ENCODE data around the gene MITD1.
A peak's percentile ranks its signal among the peaks of the same experiment; 100 is the strongest.
"Not testable (repeated sequence)": the region's sequence is repeated elsewhere in the genome, so short reads cannot be mapped to it uniquely, and the experiment has no call there.

The MITD1 gene

DNA sequence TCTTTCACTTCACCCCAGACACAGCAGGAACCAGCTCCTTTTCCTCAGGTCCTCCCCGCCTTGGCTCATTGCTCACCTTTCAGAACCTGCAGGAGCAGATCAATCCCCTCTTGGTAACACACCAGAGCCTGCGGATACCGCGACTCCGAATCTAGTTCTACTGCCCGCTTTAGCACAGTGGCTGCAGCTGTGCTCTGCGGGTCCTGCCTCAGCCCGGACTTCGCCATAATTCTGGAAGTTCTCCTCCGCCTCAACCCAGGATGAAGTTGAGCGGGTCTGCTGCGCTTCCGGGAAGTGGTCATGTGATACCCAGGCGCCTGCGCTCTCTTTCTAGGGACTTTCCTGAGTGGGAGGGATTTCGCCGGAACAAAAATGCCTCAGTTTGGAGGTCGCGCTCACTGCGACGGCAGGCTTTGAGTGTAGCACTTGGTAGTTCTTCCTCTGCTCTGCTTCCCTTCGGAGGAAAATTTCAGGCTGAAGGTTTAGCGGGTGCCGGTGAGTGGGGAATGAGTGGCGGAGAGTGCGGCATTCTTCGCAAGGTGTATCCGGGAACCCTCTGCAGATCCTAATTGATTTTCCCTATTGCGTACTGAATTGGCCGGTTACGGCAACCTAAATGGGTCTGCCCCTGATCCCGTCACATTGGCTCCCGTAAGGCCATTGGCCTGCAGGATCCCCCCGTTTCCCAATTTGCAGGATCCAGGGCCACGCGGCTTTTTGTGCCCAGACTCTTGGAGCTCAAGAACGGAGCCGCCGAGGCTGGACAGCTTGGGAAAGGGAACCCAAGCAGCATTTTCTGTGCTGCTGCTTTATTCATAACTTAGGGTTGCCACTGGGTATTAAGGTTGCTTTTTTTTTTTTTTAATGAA lies at the start of gene MITD1, which contains the start of gene MRPL30:
MITD1 (minus strand) TSS at position 304 of the 869 bp plus-strand sequence; CDS start at position 227, 77 bp downstream.
MRPL30 (plus strand) TSS at position 430 of the 869 bp plus-strand sequence. CDS start 5,020 bp downstream, outside the sequence.
- peak; percentile 68 to 79 for DNase-seq (ENCODE audit: low read depth in 1 of 2, low spot score in 1 of 2)

DNA sequence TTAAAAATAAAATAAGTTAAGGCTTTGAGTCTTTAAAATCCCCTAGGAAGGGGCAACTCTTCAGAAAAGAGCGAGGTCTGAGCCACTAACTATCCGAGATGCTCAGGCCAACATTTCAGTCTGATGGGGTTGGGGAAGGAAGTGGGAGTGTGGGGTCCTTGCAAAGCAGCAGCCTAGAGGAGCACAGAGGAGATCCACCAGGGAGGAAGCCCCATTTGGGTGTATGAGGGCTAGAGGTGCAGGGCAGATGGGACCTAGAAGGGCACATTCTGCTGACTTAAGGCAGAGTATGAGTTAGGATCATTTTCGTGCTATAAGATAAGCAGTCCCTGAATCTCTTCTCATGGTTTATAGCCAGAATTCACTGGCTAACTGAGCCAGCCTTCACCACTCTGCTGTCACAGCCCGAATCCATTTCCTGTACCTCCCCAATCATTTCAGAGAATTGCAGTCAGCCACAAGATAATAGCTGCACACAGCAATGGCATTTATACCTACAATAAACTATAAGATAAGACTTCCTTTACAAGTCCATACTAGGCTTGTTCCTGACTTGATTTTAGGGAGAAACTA lies 37.2 kb upstream of the MITD1 start:
- no peak for DNase-seq (ENCODE audit: low read depth in 1 of 2, low spot score in 1 of 2)

DNA sequence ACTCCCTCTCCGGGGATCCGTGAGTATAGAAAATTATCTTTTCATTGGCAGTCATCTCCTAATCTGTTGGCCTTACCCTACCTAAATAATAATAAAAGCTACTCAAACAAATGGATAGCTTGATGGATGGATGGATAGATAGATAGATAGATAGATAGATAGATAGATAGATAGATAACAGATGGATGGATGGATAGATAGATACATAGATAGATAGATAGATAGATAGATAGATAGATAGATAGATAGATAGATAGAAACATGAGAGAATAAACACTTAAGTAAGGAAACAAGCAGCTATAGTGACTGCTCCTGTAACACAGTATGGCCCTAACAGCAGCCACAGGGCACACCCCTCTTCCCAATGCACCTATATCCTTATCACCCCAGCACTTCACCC lies 35.2 kb upstream of the MITD1 start:
- no peak for DNase-seq (ENCODE audit: low read depth in 1 of 2, low spot score in 1 of 2)

DNA sequence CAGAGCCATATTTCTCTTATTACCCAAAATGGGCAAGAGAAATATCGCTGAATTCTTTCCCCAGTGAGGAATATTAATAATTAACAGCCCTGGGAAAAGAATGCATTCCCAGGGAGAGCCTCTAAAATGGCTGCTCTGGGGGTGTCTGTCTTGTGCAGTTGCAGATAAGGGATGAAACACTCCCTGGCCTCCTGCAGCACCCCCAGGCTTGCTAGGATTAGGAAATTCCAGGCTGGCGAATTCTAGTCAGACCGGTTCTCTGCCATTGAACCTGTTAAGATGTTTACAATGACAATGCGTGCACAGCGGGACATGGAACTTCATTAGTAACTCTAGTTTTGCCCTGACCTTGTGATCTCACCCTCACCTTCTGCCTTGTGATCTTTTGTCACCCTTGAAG lies 24.6 kb upstream of the MITD1 start:
- no peak for DNase-seq (ENCODE audit: low read depth in 1 of 2, low spot score in 1 of 2)

DNA sequence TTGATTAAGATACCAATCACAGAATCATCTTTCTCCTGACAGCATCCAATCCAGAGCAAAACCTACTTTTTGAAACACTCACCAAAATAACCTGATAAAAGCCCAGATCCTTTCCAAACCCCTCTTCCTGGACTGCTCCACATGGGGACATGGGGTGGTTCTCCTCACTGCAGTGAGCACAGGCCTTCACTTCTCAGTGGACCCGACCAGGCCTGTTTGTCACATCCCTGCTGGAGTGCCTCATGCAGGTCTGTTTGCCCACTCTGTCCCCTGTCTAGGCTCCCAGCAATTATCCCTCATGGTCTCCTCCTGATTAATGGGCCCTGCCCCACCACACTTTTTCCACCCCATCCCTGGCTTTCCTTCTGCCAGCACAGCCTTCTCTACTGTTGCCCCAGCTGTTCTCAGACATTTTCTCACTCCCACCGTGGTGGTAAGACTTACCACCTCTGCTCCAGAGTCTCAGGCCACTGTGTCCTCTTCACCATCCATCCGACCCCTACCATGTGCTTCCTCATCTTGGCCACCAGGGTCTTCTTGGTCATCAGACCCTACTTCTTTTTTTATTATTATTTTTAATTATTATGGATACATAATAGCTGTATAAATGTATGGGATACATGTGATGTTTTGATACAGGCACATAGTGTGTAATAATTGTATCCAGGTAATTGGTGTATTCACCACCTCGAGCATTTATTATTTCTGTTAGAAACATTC lies 21.3 kb upstream of the MITD1 start:
- no peak for DNase-seq (ENCODE audit: low read depth in 1 of 2, low spot score in 1 of 2)

DNA sequence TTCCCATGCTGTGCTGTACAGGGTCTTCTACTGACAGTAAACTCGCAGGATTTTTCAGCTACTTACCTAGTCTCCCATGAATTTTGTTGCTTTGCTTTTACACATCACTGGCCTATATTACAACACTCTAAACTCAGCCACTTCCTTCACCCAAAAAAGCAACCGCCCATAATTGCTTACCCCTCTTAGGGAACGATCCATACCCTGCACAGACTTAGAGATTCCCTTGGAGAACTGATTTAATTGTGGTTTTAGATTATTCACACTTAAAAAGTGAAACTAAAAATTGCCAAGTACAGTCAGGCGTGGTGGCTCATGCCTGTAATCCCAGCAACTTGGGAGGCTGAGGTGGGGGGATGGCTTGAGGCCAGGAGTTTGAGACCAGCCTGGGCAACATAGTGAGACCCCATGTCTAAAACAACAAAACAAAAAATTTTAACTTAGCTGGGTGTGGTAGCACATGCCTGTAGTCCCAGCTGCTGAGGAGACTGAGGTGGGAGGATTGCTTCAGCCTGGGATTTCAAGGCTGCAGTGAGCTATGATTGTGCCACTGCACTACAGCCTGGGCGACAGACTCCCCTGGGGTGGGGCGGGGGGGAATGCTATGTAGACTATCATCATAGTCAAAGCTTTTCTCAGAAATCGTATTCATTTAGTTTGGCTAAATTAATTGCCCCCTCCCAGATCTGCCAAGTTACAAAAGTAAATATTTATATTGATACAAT lies 19.4 kb upstream of the MITD1 start:
- no peak for DNase-seq (ENCODE audit: low read depth in 1 of 2, low spot score in 1 of 2)

DNA sequence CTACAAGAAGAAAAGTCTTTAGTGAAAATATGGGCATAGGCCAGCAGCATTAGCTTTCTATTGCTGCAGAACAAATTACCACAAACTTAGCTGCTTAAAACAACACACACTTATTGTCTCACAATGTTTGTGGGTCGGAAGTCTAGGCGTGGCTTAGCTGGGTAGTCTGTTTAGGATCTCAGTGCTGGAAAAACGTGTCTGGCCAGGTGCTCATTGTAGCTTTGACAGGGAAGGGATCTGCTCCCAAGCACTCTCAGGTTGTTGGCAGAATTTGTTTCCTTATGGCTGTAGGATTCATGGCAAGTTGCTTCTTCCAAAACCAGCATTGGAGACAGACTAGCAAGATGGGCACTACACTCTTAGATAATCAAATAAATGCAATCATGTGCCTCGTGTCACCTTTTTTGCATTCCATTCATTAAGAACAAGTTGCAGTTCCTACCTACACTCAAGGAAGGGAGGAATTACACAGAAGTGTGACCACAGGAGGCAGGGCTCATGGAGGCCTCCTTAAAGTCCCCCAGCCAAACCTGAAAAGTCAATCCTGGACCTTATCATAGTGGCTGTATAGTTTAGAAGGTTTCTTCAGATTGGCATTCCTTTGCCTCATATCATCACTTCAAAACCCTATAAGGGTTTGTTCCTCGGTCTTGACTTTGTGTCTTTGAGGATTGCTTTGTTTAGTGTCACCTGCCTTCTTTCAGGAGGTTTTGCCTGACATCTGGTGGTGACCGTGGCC lies 17.4 kb upstream of the MITD1 start:
- no peak for DNase-seq (ENCODE audit: low read depth in 1 of 2, low spot score in 1 of 2)

DNA sequence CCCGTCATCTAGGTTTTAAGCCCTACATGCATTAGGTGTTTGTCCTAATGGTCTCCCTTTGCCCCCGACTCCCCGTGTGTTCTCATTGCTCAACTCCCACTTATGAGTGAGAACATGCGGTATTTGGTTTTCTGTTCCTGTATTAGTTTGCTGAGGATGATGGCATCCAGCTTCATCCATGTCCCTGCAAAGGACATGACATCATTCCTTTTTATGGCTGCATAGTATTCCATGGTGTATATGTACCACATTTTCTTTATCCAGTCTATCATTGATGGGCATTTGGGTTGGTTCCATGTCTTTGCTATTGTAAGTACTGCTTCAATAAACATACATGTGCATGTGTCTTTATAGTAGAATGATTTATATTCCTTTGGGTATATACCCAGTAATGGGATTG lies 11.5 kb upstream of the MITD1 start:
- not testable (repeated sequence) for DNase-seq (ENCODE audit: low read depth in 1 of 2, low spot score in 1 of 2)

DNA sequence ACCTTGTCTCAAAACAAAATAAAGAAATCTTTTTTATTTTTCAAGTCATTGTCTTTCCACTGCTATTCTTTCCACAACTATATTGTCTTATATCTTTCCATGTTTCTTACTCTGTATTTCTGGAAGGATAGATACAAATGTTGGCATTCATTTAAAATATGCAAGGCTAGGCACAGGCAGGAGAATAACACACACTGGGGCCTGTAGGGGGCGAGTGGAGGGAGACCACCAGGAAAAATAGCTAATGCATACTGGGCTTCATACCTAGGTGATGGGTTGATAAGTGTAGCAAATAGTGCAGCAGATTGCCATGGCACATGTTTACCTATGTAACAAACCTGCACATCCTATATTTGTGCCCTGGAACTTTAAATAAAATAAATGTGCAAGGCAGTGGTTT lies 9.7 kb upstream of the MITD1 start:
- DNase-seq (ENCODE audit: low read depth in 1 of 2, low spot score in 1 of 2): no peak

DNA sequence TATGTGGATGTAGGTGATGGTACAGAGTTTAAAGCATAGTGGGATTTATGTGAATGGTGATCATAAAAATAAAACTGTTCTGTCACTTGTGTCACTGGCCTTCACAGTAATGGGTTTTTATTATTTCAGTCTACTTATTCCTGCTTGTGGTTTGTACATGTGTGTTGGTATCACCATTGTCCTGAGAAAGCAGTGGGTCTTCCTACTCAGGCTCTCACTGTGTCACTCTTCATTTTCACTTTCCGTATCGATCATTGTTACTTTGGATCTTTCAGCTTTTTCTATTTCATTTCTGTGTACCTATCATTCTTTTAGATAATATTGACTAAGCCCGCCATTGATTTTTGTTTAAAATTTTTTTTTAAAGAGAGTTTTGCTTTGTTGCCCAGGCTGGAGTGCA lies 7.5 kb upstream of the MITD1 start:
- no peak for DNase-seq (ENCODE audit: low read depth in 1 of 2, low spot score in 1 of 2)

DNA sequence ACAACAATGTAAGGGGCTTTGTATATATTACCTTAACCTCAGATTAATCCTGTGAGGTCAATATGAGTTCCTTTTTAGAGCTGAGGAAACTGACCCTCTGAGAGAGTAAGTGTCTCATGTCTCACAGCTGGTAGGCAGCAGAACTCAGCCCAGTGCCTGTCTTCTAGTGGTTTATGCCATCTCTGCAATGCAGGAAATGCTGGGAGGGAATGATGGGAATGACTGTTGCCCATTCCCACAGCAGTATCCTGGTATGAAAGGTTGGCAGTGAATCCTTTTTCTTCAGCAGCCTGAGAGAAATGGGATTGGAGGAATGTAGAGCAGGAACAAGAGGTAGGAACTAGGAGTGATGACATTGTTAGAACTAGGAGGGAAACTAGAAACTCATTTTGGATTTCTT lies 6.2 kb upstream of the MITD1 start:
- no peak for DNase-seq (ENCODE audit: low read depth in 1 of 2, low spot score in 1 of 2)

DNA sequence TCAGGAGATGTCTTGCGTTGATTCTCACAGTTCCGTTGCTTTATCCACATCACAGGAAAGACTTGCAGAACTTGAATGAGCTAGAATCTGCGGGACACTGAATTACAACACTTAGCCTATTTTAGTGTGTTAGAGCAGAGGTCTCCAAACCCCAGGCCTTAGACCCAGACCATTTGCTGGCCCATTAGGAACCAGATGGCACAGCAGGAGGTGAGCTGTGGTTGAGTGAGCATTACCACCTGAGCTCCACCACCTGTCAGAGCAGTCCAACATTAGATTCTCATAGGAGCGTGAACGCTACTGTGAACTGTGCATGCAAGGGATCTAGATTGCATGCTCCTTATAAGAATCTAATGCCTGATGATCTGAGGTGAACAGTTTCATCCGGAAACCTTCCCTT lies 4.0 kb upstream of the MITD1 start:
- no peak for DNase-seq (ENCODE audit: low read depth in 1 of 2, low spot score in 1 of 2)

DNA sequence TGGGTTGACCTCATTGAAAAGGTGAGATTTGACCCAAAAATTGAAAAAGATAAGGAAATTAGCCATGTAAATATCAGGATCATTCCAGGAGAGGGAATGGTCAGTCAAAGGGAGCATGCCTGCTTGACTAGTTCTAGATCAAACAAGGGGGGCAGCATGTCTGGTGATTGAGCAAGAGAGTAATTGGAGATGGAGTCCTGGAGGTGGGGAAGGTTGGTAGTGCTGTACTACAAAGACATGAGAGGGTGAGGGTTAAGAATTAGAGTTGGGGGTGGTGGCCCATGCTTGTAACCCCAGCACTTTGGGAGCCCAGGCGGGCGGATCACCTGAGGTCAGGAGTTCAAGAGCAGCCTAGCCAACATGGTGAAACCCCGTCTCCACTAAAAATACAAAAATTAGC lies 2.2 kb upstream of the MITD1 start:
- no peak for DNase-seq (ENCODE audit: low read depth in 1 of 2, low spot score in 1 of 2)

DNA sequence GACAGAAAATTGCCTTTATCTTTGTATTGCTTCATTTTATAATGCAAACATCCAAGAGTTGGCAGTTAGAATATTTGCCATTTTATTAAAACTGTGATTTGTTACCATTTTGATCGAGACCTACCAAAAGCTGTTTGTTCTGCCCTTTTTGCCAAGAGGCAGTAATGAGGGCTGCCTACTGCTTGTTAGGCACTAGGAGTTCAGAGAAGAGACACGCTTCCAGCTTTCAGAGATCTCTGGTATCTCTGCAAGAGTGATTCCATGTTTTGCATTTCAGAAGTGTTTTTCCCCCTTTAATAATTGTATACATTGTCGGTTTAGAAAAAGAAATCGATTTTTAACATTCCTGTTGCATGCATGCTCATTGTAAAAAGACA lies 754 bp upstream of the MITD1 start:
- no peak for DNase-seq (ENCODE audit: low read depth in 1 of 2, low spot score in 1 of 2)

DNA sequence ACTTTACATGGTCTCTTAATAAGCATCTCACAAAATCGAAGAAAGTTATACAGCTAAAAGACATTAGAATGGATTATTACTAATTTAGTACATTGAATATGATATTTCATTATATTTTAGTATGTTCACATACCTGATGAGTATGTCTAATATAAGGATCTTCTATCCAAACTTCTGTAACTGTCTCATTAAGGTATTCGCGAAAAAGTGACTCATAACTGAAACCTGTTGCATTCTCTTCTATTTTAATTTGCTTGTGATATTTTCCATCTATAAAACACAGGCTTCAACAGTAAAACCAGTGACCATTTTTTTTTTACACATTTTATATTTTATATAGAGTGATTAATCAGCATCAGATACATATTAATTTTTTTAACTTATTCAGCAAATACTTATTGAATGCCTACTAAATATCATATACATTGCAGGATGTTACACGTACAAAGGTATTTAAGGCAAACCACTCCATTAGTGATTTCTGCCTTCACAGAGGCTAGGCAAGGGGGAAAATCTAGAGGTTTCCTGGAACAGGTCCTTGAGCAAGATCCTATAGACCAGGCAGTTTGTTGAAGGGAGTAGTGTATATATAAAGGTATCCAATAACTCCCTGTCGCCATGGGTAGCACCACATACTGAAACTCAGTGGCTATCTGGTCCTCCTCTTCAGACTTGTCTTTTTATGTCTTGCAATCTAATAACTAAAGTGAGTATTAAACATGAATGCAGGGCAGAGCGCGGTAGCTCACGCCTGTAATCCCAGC lies 9.3 kb downstream of the MITD1 start:
- no peak for DNase-seq (ENCODE audit: low read depth in 1 of 2, low spot score in 1 of 2)

DNA sequence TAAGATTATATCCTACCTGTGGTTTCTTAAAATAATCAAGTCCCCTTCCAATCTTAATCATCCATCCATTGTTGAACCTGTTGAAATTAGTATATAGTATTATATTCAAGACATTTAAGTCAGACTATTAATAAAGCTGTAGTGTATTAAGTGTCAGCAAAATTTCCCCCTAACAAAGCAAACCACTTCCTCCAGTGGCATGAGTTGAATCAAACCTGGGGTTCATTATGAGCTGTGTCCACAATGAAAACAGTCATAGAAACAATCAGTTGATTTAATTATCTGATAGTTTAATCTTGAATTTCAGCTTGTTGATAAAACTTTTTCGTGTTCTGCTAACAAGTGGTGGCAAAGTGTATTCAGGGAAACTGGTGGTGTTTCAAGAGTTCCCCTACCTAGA lies 11.3 kb downstream of the MITD1 start:
- no peak for DNase-seq (ENCODE audit: low read depth in 1 of 2, low spot score in 1 of 2)

DNA sequence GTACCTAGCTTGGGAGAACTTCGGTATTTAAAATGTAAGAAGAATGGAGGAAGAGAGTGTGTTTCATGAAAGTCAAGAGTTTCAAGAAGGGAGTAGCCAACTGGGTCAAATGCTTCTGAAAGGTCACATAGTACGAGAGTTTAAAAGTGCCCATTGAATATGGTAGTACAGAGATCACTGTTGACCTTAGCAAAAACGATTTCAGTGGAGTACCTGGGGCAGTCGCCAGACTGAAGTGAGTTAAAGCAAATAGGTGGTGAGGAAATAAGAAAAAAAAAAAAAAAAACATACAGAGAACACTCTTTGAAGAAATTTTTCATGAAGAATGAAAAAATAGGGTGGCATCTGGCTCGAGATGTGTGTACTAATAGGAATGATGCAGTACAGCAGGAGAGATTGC lies 14.6 kb downstream of the MITD1 start:
- no peak for DNase-seq (ENCODE audit: low read depth in 1 of 2, low spot score in 1 of 2)

DNA sequence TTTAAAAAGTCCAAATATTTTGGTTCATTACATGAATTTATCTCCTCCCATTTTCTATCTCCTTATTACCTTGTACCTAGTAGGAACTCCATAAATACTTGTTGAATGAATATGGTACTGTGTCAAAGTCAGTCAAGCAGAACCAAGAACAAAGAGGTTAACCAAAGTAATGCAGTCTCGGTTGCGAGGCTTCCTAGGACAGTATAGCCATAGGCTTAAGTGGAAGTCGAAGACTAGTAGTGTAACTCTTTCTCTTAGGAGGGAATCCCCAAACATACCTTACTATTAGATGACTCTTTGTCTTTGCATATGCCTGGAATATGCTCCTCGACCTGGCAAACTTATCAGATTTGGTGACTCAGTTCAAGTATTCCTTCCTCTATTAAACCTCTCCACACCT lies 21.3 kb downstream of the MITD1 start:
- DNase-seq (ENCODE audit: low read depth in 1 of 2, low spot score in 1 of 2): no peak

DNA sequence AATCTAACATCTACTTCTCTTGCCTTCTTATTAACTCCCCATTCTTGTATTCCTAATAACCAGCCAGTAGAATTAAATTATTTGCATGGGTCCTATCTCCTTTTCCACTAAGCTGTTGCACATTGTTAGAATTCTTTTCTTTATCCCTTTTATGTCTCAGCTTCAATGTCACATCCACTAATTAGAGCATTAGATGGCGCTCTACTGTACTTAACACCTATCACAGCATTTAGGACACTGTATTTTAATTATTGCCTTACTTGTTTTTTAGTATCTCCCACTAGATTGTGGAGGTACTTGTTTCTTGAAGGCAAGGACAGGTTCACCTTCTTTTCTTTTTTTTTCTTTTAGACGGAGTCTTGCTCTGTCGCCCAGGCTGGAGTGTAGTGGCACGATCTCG lies 22.3 kb downstream of the MITD1 start:
- no peak for DNase-seq (ENCODE audit: low read depth in 1 of 2, low spot score in 1 of 2)

DNA sequence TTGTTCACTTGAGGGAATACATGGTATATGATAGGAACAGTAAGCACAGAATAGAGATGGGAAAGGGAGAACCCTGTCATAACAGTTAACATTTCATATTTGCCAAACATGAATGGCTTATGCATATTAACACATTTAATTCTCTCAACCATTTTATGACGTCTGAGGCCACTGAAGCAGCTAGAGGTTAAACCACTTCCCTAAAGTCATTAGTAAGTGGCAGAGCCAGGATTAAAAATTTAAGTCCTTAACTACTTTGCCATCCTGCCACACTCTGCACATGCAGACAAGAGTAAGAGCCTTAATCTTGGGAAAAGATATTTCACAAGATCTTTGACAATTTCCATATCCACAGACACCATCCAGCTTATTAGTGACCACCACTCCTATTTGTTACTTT lies 24.0 kb downstream of the MITD1 start:
- no peak for DNase-seq (ENCODE audit: low read depth in 1 of 2, low spot score in 1 of 2)

All from stimulated activated CD4-positive, alpha-beta T cell treated with anti-CD3 and anti-CD28 coated beads, Interleukin-15, amount 100 ng/mL, for 1 hour (primary cell).